ENCODE results near the gene IDNK. TPM values are rescaled to one million over a fixed set of nuclear protein-coding genes. Genes with fewer than 3 reads are reported as not detected.

Gene IDNK
- total RNA-seq, 1 experiment from 2014 or later, result 3.2 TPM

Other genes starting within 250 kb of the IDNK start
- 5.0 and 5.8 TPM in 2 replicates for gene FRMD3, start 84.7 kb upstream of the IDNK start, total RNA-seq (2014; rRNA removed; shearing (Covaris generic))
- gene UBQLN1, start 84.8 kb downstream of the IDNK start, total RNA-seq (2014; rRNA removed; shearing (Covaris generic)), result 115 and 165 TPM in 2 replicates
- gene GKAP1, start 194.6 kb downstream of the IDNK start, total RNA-seq (2014; rRNA removed; shearing (Covaris generic)), result 4.6 and 9.6 TPM in 2 replicates

All from M059J (cell line).